GM12878 (cell line): Measurements from ENCODE around the gene LIMK1. TPM values are rescaled to one million over a fixed set of nuclear protein-coding genes. Genes with fewer than 3 reads are reported as not detected.

Source experiments
- ATAC-seq: fragments of 200-7000 bp; cut with Tn5 transposase; 3 replicates; pipeline ENCODE4 v1.9.1; 2020; ENCODE audit warnings: mild to moderate bottlenecking, moderate library complexity
- BruUV-seq: library from RNA; stranded (reverse); fragments of 400-500 nt; replicated peaks from 2 replicates; lab custom pipeline; 2021; lab: Mats Ljungman, UMichigan
- CTCF ChIA-PET: fragments of 300-600 bp; sonication (Branson Sonifier 250); formaldehyde crosslinking; extraction: SDS; loops from one replicate; lab custom pipeline; 2021; ENCODE audit warnings: inconsistent platforms; lab: Yijun Ruan, JAX
- POLR2A ChIA-PET: fragments of 350-600 bp; formaldehyde crosslinking; extraction: SDS; loops from one replicate; lab custom pipeline; 2021; ENCODE audit warnings: inconsistent platforms; lab: Charles Lee
- RAD21 ChIA-PET: fragments of 300-600 bp; sonication (Branson Sonifier 250); formaldehyde crosslinking; loops from one replicate; lab custom pipeline; 2023; ENCODE audit warnings: antibody characterized with exemption; ENCODE audit not compliant: unreplicated experiment; lab: Charles Lee
- SMC1A ChIA-PET: fragments of 300-600 bp; sonication (Branson Sonifier 250); formaldehyde crosslinking; loops from one replicate; lab custom pipeline; 2023; ENCODE audit not compliant: unreplicated experiment, uncharacterized antibody; lab: Charles Lee
- DNase-seq: peaks from one replicate; pipeline ENCODE4 v3.0.0-alpha.2; 2011; ENCODE audit warnings: low read depth, low spot score
- FAIRE-seq: peaks from 3 replicates; lab custom pipeline; 2011; peaks lifted over from hg19 to GRCh38; lab: Jason Lieb, UNC
- H2AFZ ChIP-seq: 2 replicates; pipeline ENCODE4 v1.6.0; 2011; ENCODE audit warnings: low read depth, low read length, control low read depth; ENCODE audit not compliant: control insufficient read depth
- H3K27ac ChIP-seq: 2 replicates; pipeline ENCODE4 v1.5.1; 2011; ENCODE audit warnings: control low read depth; ENCODE audit not compliant: control insufficient read depth, insufficient read depth
- H3K27me3 ChIP-seq, 2 experiments: replicated peaks in 1 of 2; 2 replicates each; pipeline versions ENCODE4 v1.6.0 to v1.6.1; 2011; ENCODE audit warnings: low read length in 1 of 2; ENCODE audit not compliant: control insufficient read depth in 2 of 2, insufficient read depth in 2 of 2
- H3K36me3 ChIP-seq, 2 experiments: 2 replicates each; pipeline ENCODE4 v1.5.1; 2011; ENCODE audit warnings: low read length in 1 of 2; ENCODE audit not compliant: control insufficient read depth in 2 of 2, insufficient read depth in 2 of 2
- H3K4me1 ChIP-seq: 2 replicates; pipeline ENCODE4 v1.6.1; 2011; ENCODE audit warnings: mild to moderate bottlenecking, low read length, moderate library complexity, mixed read lengths; ENCODE audit not compliant: control insufficient read depth, insufficient read depth
- H3K4me2 ChIP-seq: 2 replicates; pipeline ENCODE4 v1.6.0; 2011; ENCODE audit warnings: control low read depth; ENCODE audit not compliant: control insufficient read depth, insufficient read depth
- H3K4me3 ChIP-seq: fragments of 200-600 bp; sonication (generic); 2 replicates; pipeline ENCODE4 v1.5.1; 2016
- H3K79me2 ChIP-seq: 2 replicates; pipeline ENCODE4 v1.6.0; 2011; ENCODE audit warnings: low read length; ENCODE audit not compliant: control insufficient read depth, insufficient read depth
- H3K9ac ChIP-seq: 2 replicates; pipeline ENCODE4 v1.8.0; 2011; ENCODE audit warnings: low read length, control low read depth, mixed read lengths; ENCODE audit not compliant: control insufficient read depth, insufficient read depth
- H3K9me3 ChIP-seq: replicated peaks from 3 replicates; pipeline ENCODE4 v1.5.1; 2011; ENCODE audit warnings: mild to moderate bottlenecking, low read length; ENCODE audit not compliant: control insufficient read depth, insufficient read depth
- H4K20me1 ChIP-seq: 2 replicates; pipeline ENCODE4 v1.6.0; 2011; ENCODE audit not compliant: control insufficient read depth, insufficient read depth
- BMI1 ChIP-seq: fragments of 450-650 bp; IDR thresholded peaks from 2 replicates; pipeline ENCODE4 v1.6.1; 2016; ENCODE audit warnings: mild to moderate bottlenecking, moderate library complexity, borderline replicate concordance
- EGR1 ChIP-seq, 2 experiments: IDR thresholded peaks; 1 replicate in 1 of 2; 2 replicates in 1 of 2; pipeline ENCODE4 v1.6.1; 2011 to 2012; ENCODE audit warnings: low read depth in 2 of 2, low read length in 2 of 2, borderline replicate concordance in 1 of 2, mild to moderate bottlenecking in 1 of 2, moderate library complexity in 1 of 2
- HDAC2 ChIP-seq: fragments of 200-600 bp; sonication (generic); IDR thresholded peaks from 2 replicates; pipeline ENCODE4 v1.6.1; 2017
- IRF5 ChIP-seq: fragments of 450-650 bp; IDR thresholded peaks from 2 replicates; pipeline ENCODE4 v1.6.1; 2017; ENCODE audit warnings: borderline replicate concordance
- JUNB ChIP-seq: IDR thresholded peaks from 2 replicates; pipeline ENCODE4 v1.6.1; 2016; ENCODE audit warnings: antibody characterized with exemption, mild to moderate bottlenecking
- JUND ChIP-seq: IDR thresholded peaks from 2 replicates; pipeline ENCODE4 v1.6.1; 2012; ENCODE audit warnings: low read depth, mild to moderate bottlenecking, low read length, improper control_type of control experiment, moderate library complexity
- MAX ChIP-seq: IDR thresholded peaks from 2 replicates; pipeline ENCODE4 v1.6.1; 2012; ENCODE audit warnings: low read depth, low read length, improper control_type of control experiment
- MEF2B ChIP-seq: fragments of 450-650 bp; IDR thresholded peaks from 2 replicates; pipeline ENCODE4 v1.6.1; 2018; ENCODE audit warnings: mild to moderate bottlenecking, moderate library complexity; ENCODE audit not compliant: partially characterized antibody, poor library complexity, severe bottlenecking
- NR2C1 ChIP-seq: fragments of 450-650 bp; IDR thresholded peaks from 2 replicates; pipeline ENCODE4 v1.6.1; 2017; ENCODE audit warnings: antibody characterized with exemption, mild to moderate bottlenecking, moderate library complexity
- PKNOX1 ChIP-seq: fragments of 450-650 bp; IDR thresholded peaks from 2 replicates; pipeline ENCODE4 v1.6.1; 2016; ENCODE audit warnings: mild to moderate bottlenecking
- RB1 ChIP-seq: fragments of 450-650 bp; formaldehyde crosslinking; IDR thresholded peaks from 2 replicates; pipeline ENCODE4 v1.6.1; 2017; ENCODE audit warnings: mild to moderate bottlenecking, borderline replicate concordance
- RELA ChIP-seq: fragments of 450-650 bp; IDR thresholded peaks from 2 replicates; pipeline ENCODE4 v1.8.0; 2014; ENCODE audit warnings: borderline replicate concordance; ENCODE audit not compliant: partially characterized antibody
- RELB ChIP-seq: fragments of 450-650 bp; IDR thresholded peaks from 2 replicates; pipeline ENCODE4 v1.6.1; 2017; ENCODE audit warnings: low read depth, mild to moderate bottlenecking, moderate library complexity
- SMC3 ChIP-seq: IDR thresholded peaks from 2 replicates; pipeline ENCODE4 v1.6.1; 2011; ENCODE audit warnings: low read length, improper control_type of control experiment, borderline replicate concordance
- SP1 ChIP-seq: IDR thresholded peaks from one replicate; pipeline ENCODE4 v1.6.1; 2011; ENCODE audit warnings: low read depth, low read length
- SUZ12 ChIP-seq: fragments of 200-600 bp; sonication (generic); IDR thresholded peaks from one replicate; pipeline ENCODE4 v1.6.1; 2018; ENCODE audit warnings: antibody characterized with exemption, mild to moderate bottlenecking; ENCODE audit not compliant: unreplicated experiment
- TCF12 ChIP-seq: IDR thresholded peaks from 2 replicates; pipeline ENCODE4 v1.6.1; 2011; ENCODE audit warnings: low read depth, mild to moderate bottlenecking, low read length
- TCF7 ChIP-seq: IDR thresholded peaks from 2 replicates; pipeline ENCODE4 v1.6.1; 2014; ENCODE audit warnings: antibody characterized with exemption, borderline replicate concordance
- USF2 ChIP-seq: IDR thresholded peaks from 2 replicates; pipeline ENCODE4 v1.6.1; 2011; ENCODE audit warnings: low read depth, low read length, improper control_type of control experiment, borderline replicate concordance
- WGBS: methylation state at CpG from one replicate; pipeline ENCODE4 v1.1.6; 2016; ENCODE audit warnings: low lambda C conversion rate; ENCODE audit not compliant: insufficient replicate concordance, insufficient coverage; ENCODE audit errors: missing lambda C conversion rate; 5-methylcytosine and 5-hydroxymethylcytosine counted together
- in situ Hi-C: fragments of 300-500 bp; cut with MboI; formaldehyde crosslinking; loops from 9 replicates; pipeline ENCODE4 v1.14.3; 2018; ENCODE audit warnings: mixed read lengths
- intact Hi-C: fragments of 100-400 bp; cut with micrococcal nuclease; formaldehyde crosslinking; loops from one replicate; pipeline ENCODE4 v1.14.2; 2022; ENCODE audit not compliant: unreplicated experiment
- polyA plus RNA-seq, 11 experiments: library from polyadenylated mRNA; depleted of rRNA in 4 of 11; unstranded in 6 of 11; stranded (reverse) in 5 of 11; fragments of >200 nt; fragmentation: Nextera tagmentation in 4 of 11; fragmentation: Illumina TruSeq in 1 of 11; extraction: Ambion mirVana in 4 of 11; extraction: Trizol in 1 of 11; gene quantifications; 1 replicate in 1 of 11; 2 replicates in 10 of 11; pipeline versions ENCODE4 v1.2.1 to v1.2.3, GENCODE V29; 2011 to 2016; ENCODE audit warnings: inconsistent platforms in 2 of 11, missing spikeins in 2 of 11, low read depth in 1 of 11
- total RNA-seq, 4 experiments: library from RNA; depleted of rRNA in 3 of 4; stranded (reverse); fragments of >200 nt in 3 of 4; fragmentation: Illumina TruSeq in 1 of 4; extraction: Trizol in 1 of 4; gene quantifications; 2 replicates each; pipeline versions ENCODE4 v1.2.1 to v1.2.3, GENCODE V29; 2013 to 2021
- TF ChIP-seq, protein P1 (sequence below): IDR thresholded peaks from 2 replicates; pipeline ENCODE4 v1.6.1; 2012; ENCODE audit warnings: low read depth, low read length, improper control_type of control experiment

The LIMK1 gene
- total and polyA plus RNA-seq, 10 of the 15 experiments (the other 5 are each of a cell fraction or from before 2014, with no cell fraction given): 0.71 to 59.4 (median 28.8) TPM

GRCh38 chr7:74059037-74059436 lies 24.6 kb upstream of the LIMK1 start:
- 42% methylated on average over 2 of the region's 2 CpGs for whole genome bisulfite sequencing
- no TSS peak for BruUV-seq
- ChIA-PET SMC1A (no interaction called here), POLR2A (interaction anchor here (0.8 kb wide), 1 partner anchor 33 kb away, joined by 3 read pairs; no protein-coding TSS in a partner anchor), CTCF (interaction anchor here (0.5 to 2.2 kb wide), 3 partner anchors 9 to 124 kb away, joined by 3 to 4 read pairs (median 4); no protein-coding TSS in a partner anchor), RAD21 (no interaction called here)
- Histone ChIP-seq H4K20me1 (no peaks in the 10 kb centered on the region), H3K9me3 (no peaks in the 10 kb centered on the region), H3K79me2 (no peaks in the 10 kb centered on the region), H3K4me3 (no peak overlapping the region), H3K4me2 (no peak overlapping the region), H3K36me3 (no peaks in the 10 kb centered on the region), H3K4me1 (no peaks in the 10 kb centered on the region), H3K9ac (no peak overlapping the region), H2AFZ (no peak overlapping the region), H3K27me3 (peaks cover 0 to 1% of the 10 kb centered on the region in 2 experiments; a peak in 1 of 4 replicates), H3K27ac (no peak overlapping the region)
- FAIRE-seq: no peak
- TF ChIP-seq RELB: no peak
- TF ChIP-seq JUNB: no peak
- TF ChIP-seq PKNOX1: no peak
- no peak for TF ChIP-seq NR2C1
- no peak for TF ChIP-seq TCF7
- no peak for TF ChIP-seq RELA
- TF ChIP-seq EGR1 (IDR thresholded peaks at IDR 0.05; ENCODE audit: borderline replicate concordance in 1 of 2, low read depth in 2 of 2, low read length in 2 of 2): no peak
- no peak for TF ChIP-seq TCF12
- no peak for TF ChIP-seq SMC3
- TF ChIP-seq, protein P1, sequence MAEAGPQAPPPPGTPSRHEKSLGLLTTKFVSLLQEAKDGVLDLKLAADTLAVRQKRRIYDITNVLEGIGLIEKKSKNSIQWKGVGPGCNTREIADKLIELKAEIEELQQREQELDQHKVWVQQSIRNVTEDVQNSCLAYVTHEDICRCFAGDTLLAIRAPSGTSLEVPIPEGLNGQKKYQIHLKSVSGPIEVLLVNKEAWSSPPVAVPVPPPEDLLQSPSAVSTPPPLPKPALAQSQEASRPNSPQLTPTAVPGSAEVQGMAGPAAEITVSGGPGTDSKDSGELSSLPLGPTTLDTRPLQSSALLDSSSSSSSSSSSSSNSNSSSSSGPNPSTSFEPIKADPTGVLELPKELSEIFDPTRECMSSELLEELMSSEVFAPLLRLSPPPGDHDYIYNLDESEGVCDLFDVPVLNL: no peak
- no peak for TF ChIP-seq SP1
- no peak for TF ChIP-seq HDAC2
- no peak for TF ChIP-seq BMI1
- no peak for TF ChIP-seq RB1
- no peak for TF ChIP-seq SUZ12
- TF ChIP-seq MEF2B: no peak
- TF ChIP-seq IRF5: no peak
- no peak for TF ChIP-seq JUND
- no peak for TF ChIP-seq MAX
- TF ChIP-seq USF2: no peak
- in situ Hi-C loops: no loop called here
- intact Hi-C loops: no loop called here
- no peak for ATAC-seq
- no peak for DNase-seq
